GM23338 (cell line): ENCODE data around the gene RGMB. TPM values are rescaled to one million over a fixed set of nuclear protein-coding genes. Genes with fewer than 3 reads are reported as not detected.

Experiments
- ATAC-seq: fragments of 200-7000 bp; cut with Tn5 transposase; 3 replicates; pipeline ENCODE4 v1.9.1; 2020
- DNase-seq: peaks from one replicate; pipeline ENCODE4 v3.0.0-alpha.2; 2015; ENCODE audit warnings: low spot score
- H2AFZ ChIP-seq: fragments of 200-600 bp; sonication (generic); 2 replicates; pipeline ENCODE4 v1.8.0; 2016; ENCODE audit warnings: antibody characterized with exemption, mild to moderate bottlenecking, moderate library complexity
- H3F3A ChIP-seq: fragments of 200-600 bp; sonication (generic); replicated peaks from 2 replicates; pipeline ENCODE4 v1.8.0; 2017; ENCODE audit warnings: antibody characterized with exemption, mixed run types, low read depth
- H3K27ac ChIP-seq: fragments of 200-600 bp; sonication (generic); 2 replicates; pipeline ENCODE4 v1.6.1; 2016; ENCODE audit warnings: low read depth
- H3K27me3 ChIP-seq: fragments of 200-600 bp; sonication (generic); 2 replicates; pipeline ENCODE4 v1.8.0; 2016; ENCODE audit warnings: mild to moderate bottlenecking, mixed run types, moderate library complexity; ENCODE audit not compliant: insufficient read depth
- H3K36me3 ChIP-seq: fragments of 200-600 bp; sonication (generic); 2 replicates; pipeline ENCODE4 v1.8.0; 2016; ENCODE audit warnings: mild to moderate bottlenecking; ENCODE audit not compliant: insufficient read depth
- H3K4me1 ChIP-seq: fragments of 200-600 bp; sonication (generic); 2 replicates; pipeline ENCODE4 v1.8.0; 2016; ENCODE audit warnings: mild to moderate bottlenecking, moderate library complexity; ENCODE audit not compliant: insufficient read depth
- H3K4me2 ChIP-seq: fragments of 200-600 bp; sonication (generic); 2 replicates; pipeline ENCODE4 v1.7.1; 2017; ENCODE audit warnings: mixed run types
- H3K4me3 ChIP-seq: fragments of 200-600 bp; sonication (generic); 2 replicates; pipeline ENCODE4 v1.6.1; 2016; ENCODE audit warnings: mixed run types
- H3K79me2 ChIP-seq: fragments of 200-600 bp; sonication (generic); replicated peaks from 2 replicates; pipeline ENCODE4 v1.8.0; 2017; ENCODE audit warnings: mild to moderate bottlenecking; ENCODE audit not compliant: insufficient read depth
- H3K9me2 ChIP-seq: fragments of 200-600 bp; sonication (generic); 2 replicates; pipeline ENCODE4 v1.8.0; 2017; ENCODE audit not compliant: insufficient read depth
- H4K20me1 ChIP-seq: fragments of 200-600 bp; sonication (generic); replicated peaks from 2 replicates; pipeline ENCODE4 v1.8.0; 2017; ENCODE audit warnings: mild to moderate bottlenecking; ENCODE audit not compliant: insufficient read depth
- H3K27ac Mint-ChIP-seq: 2 replicates; pipeline ENCODE4 v1.8.0; 2020; ENCODE audit warnings: inconsistent platforms, mild to moderate bottlenecking, moderate library complexity, mixed read lengths
- H3K27me3 Mint-ChIP-seq: 3 replicates; pipeline ENCODE4 v1.8.0; 2022; ENCODE audit warnings: low read depth, mild to moderate bottlenecking, moderate library complexity, mixed read lengths, inconsistent platforms; ENCODE audit not compliant: insufficient read depth, poor library complexity
- H3K36me3 Mint-ChIP-seq: 3 replicates; pipeline ENCODE4 v1.8.0; 2021; ENCODE audit warnings: low read depth, mild to moderate bottlenecking, inconsistent platforms, moderate library complexity, mixed read lengths
- H3K4me1 Mint-ChIP-seq: 3 replicates; pipeline ENCODE4 v1.8.0; 2020; ENCODE audit warnings: mild to moderate bottlenecking, inconsistent platforms, mixed read lengths
- H3K4me3 Mint-ChIP-seq: 3 replicates; pipeline ENCODE4 v1.8.0; 2021; ENCODE audit warnings: moderate library complexity, mild to moderate bottlenecking, inconsistent platforms, mixed read lengths
- H3K9me3 Mint-ChIP-seq: 3 replicates; pipeline ENCODE4 v1.8.0; 2020; ENCODE audit warnings: moderate library complexity, mild to moderate bottlenecking, inconsistent platforms, mixed read lengths
- CREB1 ChIP-seq: fragments of 250-450 bp; sonication (Bioruptor Pico); IDR thresholded peaks from 2 replicates; pipeline ENCODE4 v1.5.0; 2020; ENCODE audit warnings: low read depth, mild to moderate bottlenecking, moderate library complexity
- EZH2 ChIP-seq: fragments of 200-600 bp; sonication (generic); IDR thresholded peaks from one replicate; pipeline ENCODE4 v1.8.0; 2017; ENCODE audit warnings: antibody characterized with exemption, mild to moderate bottlenecking, low read depth; ENCODE audit not compliant: unreplicated experiment
- EZH2phosphoT487 ChIP-seq: fragments of 200-600 bp; sonication (generic); IDR thresholded peaks from one replicate; pipeline ENCODE4 v1.8.1; 2018; ENCODE audit warnings: antibody characterized with exemption; ENCODE audit not compliant: unreplicated experiment
- JUNB ChIP-seq: IDR thresholded peaks from one replicate; pipeline ENCODE4 v1.6.1; 2016; ENCODE audit warnings: antibody characterized with exemption; ENCODE audit not compliant: unreplicated experiment
- NANOG ChIP-seq: IDR thresholded peaks from 2 replicates; pipeline ENCODE4 v1.6.1; 2016; ENCODE audit warnings: antibody characterized with exemption, borderline replicate concordance
- POLR2AphosphoS5 ChIP-seq: IDR thresholded peaks from 2 replicates; pipeline ENCODE4 v1.6.1; 2016; ENCODE audit warnings: antibody characterized with exemption, low read depth
- STAT1 ChIP-seq: IDR thresholded peaks from one replicate; pipeline ENCODE4 v1.6.1; 2016; ENCODE audit warnings: antibody characterized with exemption; ENCODE audit not compliant: unreplicated experiment
- ZNF114 ChIP-seq: fragments of 250-450 bp; sonication (Bioruptor Pico); IDR thresholded peaks from 2 replicates; pipeline ENCODE4 v1.5.0; 2020; ENCODE audit warnings: mild to moderate bottlenecking, moderate library complexity
- ZNF331 ChIP-seq: fragments of 250-450 bp; sonication (Bioruptor Pico); IDR thresholded peaks from 2 replicates; pipeline ENCODE4 v1.5.0; 2020; ENCODE audit warnings: low read depth, mild to moderate bottlenecking, moderate library complexity
- polyA plus RNA-seq: library from polyadenylated mRNA; unstranded; fragments of >200 nt; fragmentation: Nextera tagmentation; extraction: Ambion mirVana; gene quantifications from 2 replicates; pipeline ENCODE4 v1.2.1, GENCODE V29; 2016
- total RNA-seq: library from RNA; depleted of rRNA; stranded (reverse); fragments of >200 nt; shearing (Covaris generic); gene quantifications from 2 replicates; pipeline ENCODE4 v1.2.3, GENCODE V29; 2014
- TF ChIP-seq, protein P1 (sequence below): IDR thresholded peaks from one replicate; pipeline ENCODE4 v1.6.1; 2018; ENCODE audit warnings: antibody characterized with exemption; ENCODE audit not compliant: unreplicated experiment
- TF ChIP-seq, protein P2 (sequence below), 2 experiments: fragments of 200-600 bp in 1 of 2; sonication (generic) in 1 of 2; conservative IDR thresholded peaks; 2 replicates each; pipeline versions ENCODE4 v1.5.1 to v1.6.1; 2016 to 2017; ENCODE audit warnings: antibody characterized with exemption in 2 of 2, low read depth in 2 of 2, mild to moderate bottlenecking in 2 of 2, moderate library complexity in 1 of 2
- TF ChIP-seq, protein P3 (sequence below): IDR thresholded peaks from 2 replicates; pipeline ENCODE4 v1.6.1; 2016; ENCODE audit warnings: antibody characterized with exemption
- TF ChIP-seq, protein P4 (sequence below): fragments of 250-450 bp; sonication (Bioruptor Pico); IDR thresholded peaks from 2 replicates; pipeline ENCODE4 v1.5.0; 2020; ENCODE audit warnings: mild to moderate bottlenecking, moderate library complexity

The RGMB gene
- total and polyA plus RNA-seq, 2 experiments from 2014 or later, result 21.7 to 34.3 TPM

DNA sequence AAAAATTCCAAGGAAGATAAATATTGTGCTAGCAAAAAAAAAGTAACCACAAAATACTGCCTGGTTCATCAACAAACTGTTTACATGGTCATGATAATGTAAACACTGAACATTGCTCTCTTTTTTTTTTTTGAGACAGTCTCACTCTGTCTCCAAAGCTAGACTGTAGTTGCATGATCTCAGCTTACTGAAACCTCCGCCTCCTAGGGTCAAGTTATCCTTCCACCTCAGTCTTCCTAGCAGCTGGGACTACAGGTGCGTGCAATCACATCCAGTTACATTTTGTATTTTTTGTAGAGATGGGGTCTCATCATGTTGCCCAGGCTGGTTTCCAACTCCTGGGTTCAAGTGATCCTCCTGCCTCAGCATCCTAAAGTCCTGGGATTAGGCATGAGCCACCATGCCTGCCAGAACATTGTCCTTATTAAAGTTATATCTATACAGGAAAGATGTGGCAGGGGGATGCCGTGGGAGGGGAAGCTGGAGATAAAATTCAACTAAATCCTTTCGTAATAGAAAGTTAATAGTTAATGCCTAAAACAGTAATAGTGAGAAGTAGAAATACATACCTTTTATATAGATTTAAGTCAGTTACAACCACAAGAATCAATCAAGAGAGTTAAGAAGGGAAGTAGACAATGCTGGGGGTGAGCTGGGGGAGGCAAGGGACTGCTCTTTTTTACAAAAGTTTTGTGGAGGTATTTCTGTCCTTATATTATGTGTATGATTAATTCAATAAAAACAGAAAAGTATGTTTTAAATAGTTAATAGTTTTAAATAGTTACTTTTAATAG, 52.3 kb downstream of the RGMB start:
- H3K4me2 ChIP-seq, result no peak overlapping the region
- DNase-seq (no peak), ATAC-seq (no peak)
- Mint-ChIP-seq H3K36me3 (peaks cover 10% of the 10 kb centered on the region; the same call in 2 of the 3 replicates), H3K4me1 (no peaks in the 10 kb centered on the region), H3K27me3 (peaks cover 2% of the 10 kb centered on the region), H3K27ac (no peak overlapping the region), H3K9me3 (peaks cover 21% of the 10 kb centered on the region), H3K4me3 (no peak overlapping the region)
- H3K4me3 ChIP-seq, result no peak overlapping the region
- no peaks in the 10 kb centered on the region for H3K4me1 ChIP-seq
- no peaks in the 10 kb centered on the region for H3K27me3 ChIP-seq
- TF ChIP-seq, protein P1, sequence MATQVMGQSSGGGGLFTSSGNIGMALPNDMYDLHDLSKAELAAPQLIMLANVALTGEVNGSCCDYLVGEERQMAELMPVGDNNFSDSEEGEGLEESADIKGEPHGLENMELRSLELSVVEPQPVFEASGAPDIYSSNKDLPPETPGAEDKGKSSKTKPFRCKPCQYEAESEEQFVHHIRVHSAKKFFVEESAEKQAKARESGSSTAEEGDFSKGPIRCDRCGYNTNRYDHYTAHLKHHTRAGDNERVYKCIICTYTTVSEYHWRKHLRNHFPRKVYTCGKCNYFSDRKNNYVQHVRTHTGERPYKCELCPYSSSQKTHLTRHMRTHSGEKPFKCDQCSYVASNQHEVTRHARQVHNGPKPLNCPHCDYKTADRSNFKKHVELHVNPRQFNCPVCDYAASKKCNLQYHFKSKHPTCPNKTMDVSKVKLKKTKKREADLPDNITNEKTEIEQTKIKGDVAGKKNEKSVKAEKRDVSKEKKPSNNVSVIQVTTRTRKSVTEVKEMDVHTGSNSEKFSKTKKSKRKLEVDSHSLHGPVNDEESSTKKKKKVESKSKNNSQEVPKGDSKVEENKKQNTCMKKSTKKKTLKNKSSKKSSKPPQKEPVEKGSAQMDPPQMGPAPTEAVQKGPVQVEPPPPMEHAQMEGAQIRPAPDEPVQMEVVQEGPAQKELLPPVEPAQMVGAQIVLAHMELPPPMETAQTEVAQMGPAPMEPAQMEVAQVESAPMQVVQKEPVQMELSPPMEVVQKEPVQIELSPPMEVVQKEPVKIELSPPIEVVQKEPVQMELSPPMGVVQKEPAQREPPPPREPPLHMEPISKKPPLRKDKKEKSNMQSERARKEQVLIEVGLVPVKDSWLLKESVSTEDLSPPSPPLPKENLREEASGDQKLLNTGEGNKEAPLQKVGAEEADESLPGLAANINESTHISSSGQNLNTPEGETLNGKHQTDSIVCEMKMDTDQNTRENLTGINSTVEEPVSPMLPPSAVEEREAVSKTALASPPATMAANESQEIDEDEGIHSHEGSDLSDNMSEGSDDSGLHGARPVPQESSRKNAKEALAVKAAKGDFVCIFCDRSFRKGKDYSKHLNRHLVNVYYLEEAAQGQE, result no peak
- TF ChIP-seq, protein P2, sequence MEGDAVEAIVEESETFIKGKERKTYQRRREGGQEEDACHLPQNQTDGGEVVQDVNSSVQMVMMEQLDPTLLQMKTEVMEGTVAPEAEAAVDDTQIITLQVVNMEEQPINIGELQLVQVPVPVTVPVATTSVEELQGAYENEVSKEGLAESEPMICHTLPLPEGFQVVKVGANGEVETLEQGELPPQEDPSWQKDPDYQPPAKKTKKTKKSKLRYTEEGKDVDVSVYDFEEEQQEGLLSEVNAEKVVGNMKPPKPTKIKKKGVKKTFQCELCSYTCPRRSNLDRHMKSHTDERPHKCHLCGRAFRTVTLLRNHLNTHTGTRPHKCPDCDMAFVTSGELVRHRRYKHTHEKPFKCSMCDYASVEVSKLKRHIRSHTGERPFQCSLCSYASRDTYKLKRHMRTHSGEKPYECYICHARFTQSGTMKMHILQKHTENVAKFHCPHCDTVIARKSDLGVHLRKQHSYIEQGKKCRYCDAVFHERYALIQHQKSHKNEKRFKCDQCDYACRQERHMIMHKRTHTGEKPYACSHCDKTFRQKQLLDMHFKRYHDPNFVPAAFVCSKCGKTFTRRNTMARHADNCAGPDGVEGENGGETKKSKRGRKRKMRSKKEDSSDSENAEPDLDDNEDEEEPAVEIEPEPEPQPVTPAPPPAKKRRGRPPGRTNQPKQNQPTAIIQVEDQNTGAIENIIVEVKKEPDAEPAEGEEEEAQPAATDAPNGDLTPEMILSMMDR (conservative IDR thresholded peaks at IDR 0.05; ENCODE audit: low read depth in 2 of 2), result no peak
- no peak for TF ChIP-seq STAT1
- no peak for TF ChIP-seq ZNF114 (CRISPR knock-in tag)
- TF ChIP-seq CREB1 (CRISPR knock-in tag), result no peak
- no peak for TF ChIP-seq NANOG
- TF ChIP-seq, protein P3, sequence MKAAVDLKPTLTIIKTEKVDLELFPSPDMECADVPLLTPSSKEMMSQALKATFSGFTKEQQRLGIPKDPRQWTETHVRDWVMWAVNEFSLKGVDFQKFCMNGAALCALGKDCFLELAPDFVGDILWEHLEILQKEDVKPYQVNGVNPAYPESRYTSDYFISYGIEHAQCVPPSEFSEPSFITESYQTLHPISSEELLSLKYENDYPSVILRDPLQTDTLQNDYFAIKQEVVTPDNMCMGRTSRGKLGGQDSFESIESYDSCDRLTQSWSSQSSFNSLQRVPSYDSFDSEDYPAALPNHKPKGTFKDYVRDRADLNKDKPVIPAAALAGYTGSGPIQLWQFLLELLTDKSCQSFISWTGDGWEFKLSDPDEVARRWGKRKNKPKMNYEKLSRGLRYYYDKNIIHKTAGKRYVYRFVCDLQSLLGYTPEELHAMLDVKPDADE, result no peak
- no peak for TF ChIP-seq EZH2
- TF ChIP-seq, protein P4, sequence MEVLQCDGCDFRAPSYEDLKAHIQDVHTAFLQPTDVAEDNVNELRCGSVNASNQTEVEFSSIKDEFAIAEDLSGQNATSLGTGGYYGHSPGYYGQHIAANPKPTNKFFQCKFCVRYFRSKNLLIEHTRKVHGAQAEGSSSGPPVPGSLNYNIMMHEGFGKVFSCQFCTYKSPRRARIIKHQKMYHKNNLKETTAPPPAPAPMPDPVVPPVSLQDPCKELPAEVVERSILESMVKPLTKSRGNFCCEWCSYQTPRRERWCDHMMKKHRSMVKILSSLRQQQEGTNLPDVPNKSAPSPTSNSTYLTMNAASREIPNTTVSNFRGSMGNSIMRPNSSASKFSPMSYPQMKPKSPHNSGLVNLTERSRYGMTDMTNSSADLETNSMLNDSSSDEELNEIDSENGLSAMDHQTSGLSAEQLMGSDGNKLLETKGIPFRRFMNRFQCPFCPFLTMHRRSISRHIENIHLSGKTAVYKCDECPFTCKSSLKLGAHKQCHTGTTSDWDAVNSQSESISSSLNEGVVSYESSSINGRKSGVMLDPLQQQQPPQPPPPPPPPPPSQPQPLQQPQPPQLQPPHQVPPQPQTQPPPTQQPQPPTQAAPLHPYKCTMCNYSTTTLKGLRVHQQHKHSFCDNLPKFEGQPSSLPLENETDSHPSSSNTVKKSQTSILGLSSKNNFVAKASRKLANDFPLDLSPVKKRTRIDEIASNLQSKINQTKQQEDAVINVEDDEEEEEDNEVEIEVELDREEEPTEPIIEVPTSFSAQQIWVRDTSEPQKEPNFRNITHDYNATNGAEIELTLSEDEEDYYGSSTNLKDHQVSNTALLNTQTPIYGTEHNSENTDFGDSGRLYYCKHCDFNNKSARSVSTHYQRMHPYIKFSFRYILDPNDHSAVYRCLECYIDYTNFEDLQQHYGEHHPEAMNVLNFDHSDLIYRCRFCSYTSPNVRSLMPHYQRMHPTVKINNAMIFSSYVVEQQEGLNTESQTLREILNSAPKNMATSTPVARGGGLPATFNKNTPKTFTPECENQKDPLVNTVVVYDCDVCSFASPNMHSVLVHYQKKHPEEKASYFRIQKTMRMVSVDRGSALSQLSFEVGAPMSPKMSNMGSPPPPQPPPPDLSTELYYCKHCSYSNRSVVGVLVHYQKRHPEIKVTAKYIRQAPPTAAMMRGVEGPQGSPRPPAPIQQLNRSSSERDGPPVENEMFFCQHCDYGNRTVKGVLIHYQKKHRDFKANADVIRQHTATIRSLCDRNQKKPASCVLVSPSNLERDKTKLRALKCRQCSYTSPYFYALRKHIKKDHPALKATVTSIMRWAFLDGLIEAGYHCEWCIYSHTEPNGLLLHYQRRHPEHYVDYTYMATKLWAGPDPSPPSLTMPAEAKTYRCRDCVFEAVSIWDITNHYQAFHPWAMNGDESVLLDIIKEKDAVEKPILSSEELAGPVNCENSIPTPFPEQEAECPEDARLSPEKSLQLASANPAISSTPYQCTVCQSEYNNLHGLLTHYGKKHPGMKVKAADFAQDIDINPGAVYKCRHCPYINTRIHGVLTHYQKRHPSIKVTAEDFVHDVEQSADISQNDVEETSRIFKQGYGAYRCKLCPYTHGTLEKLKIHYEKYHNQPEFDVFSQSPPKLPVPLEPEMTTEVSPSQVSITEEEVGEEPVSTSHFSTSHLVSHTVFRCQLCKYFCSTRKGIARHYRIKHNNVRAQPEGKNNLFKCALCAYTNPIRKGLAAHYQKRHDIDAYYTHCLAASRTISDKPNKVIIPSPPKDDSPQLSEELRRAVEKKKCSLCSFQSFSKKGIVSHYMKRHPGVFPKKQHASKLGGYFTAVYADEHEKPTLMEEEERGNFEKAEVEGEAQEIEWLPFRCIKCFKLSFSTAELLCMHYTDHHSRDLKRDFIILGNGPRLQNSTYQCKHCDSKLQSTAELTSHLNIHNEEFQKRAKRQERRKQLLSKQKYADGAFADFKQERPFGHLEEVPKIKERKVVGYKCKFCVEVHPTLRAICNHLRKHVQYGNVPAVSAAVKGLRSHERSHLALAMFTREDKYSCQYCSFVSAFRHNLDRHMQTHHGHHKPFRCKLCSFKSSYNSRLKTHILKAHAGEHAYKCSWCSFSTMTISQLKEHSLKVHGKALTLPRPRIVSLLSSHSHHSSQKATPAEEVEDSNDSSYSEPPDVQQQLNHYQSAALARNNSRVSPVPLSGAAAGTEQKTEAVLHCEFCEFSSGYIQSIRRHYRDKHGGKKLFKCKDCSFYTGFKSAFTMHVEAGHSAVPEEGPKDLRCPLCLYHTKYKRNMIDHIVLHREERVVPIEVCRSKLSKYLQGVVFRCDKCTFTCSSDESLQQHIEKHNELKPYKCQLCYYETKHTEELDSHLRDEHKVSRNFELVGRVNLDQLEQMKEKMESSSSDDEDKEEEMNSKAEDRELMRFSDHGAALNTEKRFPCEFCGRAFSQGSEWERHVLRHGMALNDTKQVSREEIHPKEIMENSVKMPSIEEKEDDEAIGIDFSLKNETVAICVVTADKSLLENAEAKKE (CRISPR knock-in tag), result no peak
- no peak for TF ChIP-seq POLR2AphosphoS5
- TF ChIP-seq JUNB, result no peak
- no peak for TF ChIP-seq EZH2phosphoT487
- no peak for TF ChIP-seq ZNF331
- H2AFZ ChIP-seq, result no peak overlapping the region
- no peaks in the 10 kb centered on the region for H3K9me2 ChIP-seq
- H3F3A ChIP-seq, result no peaks in the 10 kb centered on the region
- H3K79me2 ChIP-seq, result no peaks in the 10 kb centered on the region
- no peaks in the 10 kb centered on the region for H3K36me3 ChIP-seq
- no peak overlapping the region for H3K27ac ChIP-seq
- H4K20me1 ChIP-seq, result no peaks in the 10 kb centered on the region
